SH-SY5Y (cell line): Measurements from ENCODE around the gene PLPPR4.
A peak's percentile ranks its signal among the peaks of the same experiment; 100 is the strongest.

Experiments
- GATA2 ChIP-seq: IDR thresholded peaks from 2 replicates; pipeline ENCODE4 v1.6.1; 2011; ENCODE audit warnings: mild to moderate bottlenecking, low read depth, low read length
- GATA3 ChIP-seq: IDR thresholded peaks from 2 replicates; pipeline ENCODE4 v1.6.1; 2011; ENCODE audit warnings: low read depth, mild to moderate bottlenecking, low read length, moderate library complexity

Gene PLPPR4, protein sequence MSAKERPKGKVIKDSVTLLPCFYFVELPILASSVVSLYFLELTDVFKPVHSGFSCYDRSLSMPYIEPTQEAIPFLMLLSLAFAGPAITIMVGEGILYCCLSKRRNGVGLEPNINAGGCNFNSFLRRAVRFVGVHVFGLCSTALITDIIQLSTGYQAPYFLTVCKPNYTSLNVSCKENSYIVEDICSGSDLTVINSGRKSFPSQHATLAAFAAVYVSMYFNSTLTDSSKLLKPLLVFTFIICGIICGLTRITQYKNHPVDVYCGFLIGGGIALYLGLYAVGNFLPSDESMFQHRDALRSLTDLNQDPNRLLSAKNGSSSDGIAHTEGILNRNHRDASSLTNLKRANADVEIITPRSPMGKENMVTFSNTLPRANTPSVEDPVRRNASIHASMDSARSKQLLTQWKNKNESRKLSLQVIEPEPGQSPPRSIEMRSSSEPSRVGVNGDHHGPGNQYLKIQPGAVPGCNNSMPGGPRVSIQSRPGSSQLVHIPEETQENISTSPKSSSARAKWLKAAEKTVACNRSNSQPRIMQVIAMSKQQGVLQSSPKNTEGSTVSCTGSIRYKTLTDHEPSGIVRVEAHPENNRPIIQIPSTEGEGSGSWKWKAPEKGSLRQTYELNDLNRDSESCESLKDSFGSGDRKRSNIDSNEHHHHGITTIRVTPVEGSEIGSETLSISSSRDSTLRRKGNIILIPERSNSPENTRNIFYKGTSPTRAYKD

DNA sequence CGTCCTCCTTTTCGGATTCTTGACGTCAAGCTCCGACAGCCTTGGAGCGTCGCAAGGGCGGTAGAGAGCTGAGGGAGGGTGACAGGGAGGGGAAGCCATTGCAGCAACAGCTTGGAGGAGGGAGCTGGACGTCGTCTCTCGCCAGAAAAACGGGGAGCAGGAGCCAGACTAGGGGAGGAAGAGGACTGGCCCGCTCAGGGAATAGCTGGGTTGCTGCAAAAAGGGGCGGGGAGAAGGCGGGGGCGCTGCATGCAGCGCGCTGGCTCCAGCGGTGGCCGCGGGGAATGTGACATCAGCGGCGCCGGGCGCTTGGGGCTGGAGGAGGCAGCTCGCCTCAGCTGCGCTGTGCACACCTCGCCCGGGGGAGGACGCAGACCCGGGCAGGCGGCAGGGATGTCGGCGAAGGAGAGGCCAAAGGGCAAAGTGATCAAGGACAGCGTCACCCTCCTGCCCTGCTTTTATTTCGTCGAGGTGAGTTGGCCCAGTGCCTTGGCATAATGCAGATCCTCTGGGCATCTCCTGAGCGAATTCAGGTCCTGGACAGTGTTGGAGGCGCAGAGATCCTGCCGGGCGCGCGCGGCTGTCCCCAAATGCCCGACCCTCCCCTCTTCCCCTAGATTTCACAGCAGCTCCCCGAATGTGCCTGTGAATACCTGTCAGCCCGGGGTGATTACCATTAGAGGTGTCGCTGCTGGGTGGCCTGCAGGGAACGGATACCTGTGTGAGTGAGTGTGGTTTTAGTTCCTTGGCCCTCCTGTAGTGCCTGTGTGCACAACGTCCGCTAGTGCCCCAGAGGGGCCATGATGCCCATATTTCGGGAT lies at the start of gene PLPPR4:
Gene PLPPR4 (plus strand): TSS at position 292 of the 821 bp plus-strand sequence. CDS start 102 bp downstream, at position 394.
- TF ChIP-seq GATA2: no peak
- TF ChIP-seq GATA3: no peak

DNA sequence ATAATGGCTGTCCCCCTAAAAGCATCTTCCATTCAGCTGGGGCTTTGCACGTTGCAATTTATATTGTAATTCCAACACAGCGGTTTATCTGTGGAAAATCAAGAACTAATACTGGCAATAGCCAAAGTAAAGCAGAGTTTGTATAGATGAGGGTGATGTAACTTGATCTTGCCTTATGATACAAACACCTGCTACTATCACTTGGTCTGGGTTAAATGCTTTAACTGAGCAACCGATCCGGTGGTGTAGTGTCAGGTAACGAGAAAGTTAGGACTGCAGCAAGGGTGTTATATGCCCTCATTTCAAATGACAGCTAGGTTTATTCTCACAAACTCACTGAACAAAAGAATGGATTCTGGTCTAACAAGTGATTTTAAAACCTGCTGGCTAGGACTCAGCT lies 47.3 kb upstream of the PLPPR4 start:
- TF ChIP-seq GATA3 (no peak), GATA2 (no peak)

GRCh38 chr1:99217599-99217998 lies 46.7 kb upstream of the PLPPR4 start:
- TF ChIP-seq GATA2 (no peak), GATA3 (no peak)

DNA sequence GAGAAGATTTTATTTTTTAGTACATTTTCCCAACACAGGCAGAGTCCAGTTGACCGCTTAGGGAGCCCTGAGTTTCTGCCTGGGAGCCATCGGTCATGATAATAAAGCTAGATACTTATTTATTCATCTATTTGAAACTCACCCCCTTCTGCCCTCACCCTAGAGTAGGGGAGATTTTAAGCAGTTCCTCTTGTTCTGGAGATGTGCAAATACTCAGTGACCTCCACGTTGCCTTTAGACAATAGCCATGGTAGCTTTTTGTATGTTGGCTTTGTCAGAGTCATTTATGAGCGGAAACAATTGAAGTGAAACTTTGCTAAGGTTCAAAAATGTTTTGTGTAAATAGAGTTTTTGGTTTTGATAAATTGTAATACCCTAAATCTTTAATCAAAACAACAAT lies 45.7 kb upstream of the PLPPR4 start:
- TF ChIP-seq GATA2 (no peak), GATA3 (no peak)

DNA sequence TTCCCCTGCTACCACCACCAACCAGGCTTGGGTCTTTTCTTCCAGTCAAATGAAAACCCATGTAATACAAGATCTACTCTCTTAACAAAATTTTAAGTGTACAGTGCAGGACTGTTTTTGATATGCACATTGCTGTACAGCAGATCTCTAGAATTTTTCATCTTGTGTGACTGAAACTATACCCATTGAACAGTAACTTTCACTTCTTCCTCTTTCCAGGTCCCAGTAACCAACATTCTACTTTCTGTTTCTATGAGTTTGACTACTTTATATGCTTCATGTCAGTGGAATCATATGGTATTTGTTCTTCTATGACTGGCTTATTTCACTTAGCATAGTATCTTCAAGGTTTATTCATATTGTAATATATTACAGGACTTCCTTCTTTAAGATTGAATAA lies 45.3 kb upstream of the PLPPR4 start:
- TF ChIP-seq GATA2: no peak
- TF ChIP-seq GATA3: no peak

DNA sequence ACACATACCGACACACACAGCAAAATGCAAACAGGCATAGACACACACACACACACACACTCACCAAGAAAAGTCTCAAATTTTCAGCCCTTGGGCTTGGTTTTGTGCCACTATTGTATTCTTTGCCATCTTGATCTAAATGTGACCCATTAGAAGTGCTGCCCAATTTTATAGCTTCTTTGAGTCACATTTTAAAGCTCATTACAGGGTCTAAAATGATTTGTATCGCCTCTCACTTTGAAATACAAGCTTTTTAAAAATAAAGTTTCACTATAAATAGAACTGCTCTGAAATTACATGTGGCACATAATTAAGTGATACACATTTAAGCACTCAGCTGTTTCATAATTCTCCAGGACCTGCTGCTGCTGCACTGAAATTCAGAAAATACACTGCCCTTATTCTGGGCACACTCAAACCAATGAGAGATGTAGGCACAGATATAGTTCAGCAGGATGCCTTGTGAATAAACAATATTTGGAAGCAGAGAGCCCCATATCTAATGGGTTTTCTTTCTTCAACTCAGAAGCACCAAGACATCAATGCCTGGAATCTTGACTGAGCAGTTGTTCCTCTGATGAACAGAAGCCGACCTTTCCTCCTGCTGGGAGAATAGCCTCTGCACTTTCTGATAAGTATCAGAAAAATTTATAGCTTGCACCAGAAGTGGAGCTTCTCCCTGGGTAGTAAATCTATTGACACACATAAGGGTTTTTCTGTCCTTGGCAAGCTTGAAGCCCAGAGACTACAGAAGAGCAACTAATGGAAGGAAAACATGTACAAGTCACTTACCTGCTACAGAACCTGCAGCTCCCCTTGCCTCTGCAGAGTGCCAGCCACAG lies 37.0 kb upstream of the PLPPR4 start:
- TF ChIP-seq GATA3 (peak; percentile 55; the same call in 1 of the 2 replicates), GATA2 (peak; percentile 77)

DNA sequence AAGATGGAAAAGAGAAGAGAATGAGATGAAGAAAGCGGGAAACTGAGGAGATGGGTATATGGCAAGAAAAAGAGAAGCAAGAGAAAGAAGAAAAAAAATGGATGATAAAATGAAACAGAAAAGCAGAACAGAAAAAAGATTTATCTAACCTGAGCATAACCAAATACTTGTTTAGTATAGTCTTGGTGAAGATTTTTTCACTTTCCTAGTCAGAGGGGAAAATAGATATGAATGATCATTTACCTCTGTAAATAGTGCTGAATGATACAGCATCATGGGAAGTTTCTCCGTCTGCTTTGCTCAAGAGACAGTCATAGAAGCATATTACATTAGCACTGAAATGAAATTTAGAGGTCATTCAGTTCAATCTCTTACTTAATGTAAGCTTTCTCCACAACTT lies 36.1 kb upstream of the PLPPR4 start:
- TF ChIP-seq GATA2: no peak

DNA sequence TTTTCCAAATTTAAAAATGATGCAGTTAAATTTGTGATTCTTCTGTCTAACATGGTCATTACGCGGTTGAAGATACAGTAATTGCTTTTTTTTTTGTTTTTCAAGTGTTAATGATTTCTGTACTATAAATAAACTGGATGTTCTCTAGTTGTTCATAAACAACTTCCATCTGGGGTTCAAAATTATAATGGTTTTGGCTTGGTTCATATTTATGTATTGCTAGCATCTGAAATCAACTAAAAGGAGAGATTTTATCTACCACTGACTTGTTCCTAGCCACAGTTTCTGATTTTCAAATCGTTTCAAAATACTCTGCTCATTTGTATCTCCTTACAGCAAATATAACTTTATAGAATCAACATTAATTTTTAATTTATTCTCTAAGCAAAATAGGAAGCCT lies 35.2 kb upstream of the PLPPR4 start:
- TF ChIP-seq GATA2 (no peak), GATA3 (peak; percentile 65)

DNA sequence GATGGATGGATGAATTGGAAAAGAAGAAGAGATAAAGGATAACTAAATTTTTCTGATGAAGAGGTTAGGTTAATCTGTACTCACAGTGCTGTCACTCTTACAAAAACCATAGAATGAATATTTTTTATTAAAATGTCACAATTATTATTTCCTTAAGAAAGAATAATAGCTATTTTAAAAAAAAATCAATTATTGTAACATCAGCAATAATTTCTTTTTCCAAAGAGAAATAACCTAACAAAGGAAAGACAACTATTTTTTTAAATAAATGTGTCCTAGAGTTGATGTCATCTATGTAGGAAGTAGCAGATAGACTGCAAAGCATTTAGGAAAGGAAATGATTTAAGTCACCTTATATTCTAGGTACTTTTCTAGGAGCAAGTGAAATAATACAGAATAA lies 33.6 kb upstream of the PLPPR4 start:
- TF ChIP-seq GATA3 (no peak), GATA2 (no peak)

DNA sequence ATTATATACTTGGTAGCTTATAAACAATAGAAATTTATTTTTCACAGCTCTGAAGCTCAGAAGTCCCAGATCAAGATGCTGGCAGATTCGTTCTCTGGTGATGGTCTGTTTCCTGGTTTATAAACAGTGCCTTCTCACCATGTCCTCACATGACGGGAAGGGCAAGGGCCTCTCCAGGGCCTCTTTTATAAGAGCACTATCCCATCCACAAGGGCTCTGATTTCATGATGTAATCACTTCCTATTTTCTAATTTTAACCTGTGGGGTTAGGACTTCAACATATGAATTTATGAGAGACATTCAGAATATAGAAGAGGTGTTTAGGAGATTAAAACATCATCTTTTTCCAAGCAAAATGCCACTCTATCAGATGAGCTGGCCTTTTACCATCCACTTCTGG lies 32.1 kb upstream of the PLPPR4 start:
- TF ChIP-seq GATA2: no peak
- TF ChIP-seq GATA3: no peak

DNA sequence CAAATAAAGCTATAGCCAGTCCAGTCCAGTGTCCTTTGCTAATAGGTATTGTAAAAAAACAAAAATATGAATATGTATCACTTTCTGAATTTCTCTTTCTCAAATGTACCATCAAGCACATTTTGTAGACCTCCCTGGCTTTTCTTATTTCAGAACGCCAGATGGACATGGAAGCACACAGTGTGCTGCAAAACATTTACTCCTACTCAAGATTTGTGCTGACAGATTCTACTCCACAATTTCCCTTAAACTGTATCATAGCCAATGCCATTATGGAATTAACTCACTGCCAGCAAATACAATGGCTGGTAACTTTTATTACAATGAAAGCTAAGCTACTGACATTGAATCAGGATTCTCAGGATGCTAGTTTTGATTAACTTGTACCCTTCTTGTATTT lies 30.8 kb upstream of the PLPPR4 start:
- no peak for TF ChIP-seq GATA2
- no peak for TF ChIP-seq GATA3

DNA sequence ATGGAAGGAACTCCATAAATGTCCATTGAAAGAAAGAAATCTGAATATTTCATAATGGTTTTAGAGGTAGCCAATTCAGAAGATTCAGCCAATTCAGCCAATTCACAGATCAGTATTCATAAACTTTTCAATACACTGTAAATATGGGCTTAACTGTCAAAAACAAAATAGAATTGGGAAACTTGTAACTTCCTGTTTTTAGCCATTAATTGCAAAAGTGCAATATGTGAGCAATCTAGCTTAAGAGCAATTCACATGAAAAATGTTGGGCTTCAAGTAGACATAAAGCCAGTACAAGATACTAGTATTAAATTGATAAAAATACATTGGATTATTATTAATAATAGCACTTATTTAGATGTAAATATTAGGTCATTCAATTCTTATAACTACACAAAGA lies 27.5 kb upstream of the PLPPR4 start:
- TF ChIP-seq GATA3 (no peak), GATA2 (no peak)

- TF ChIP-seq GATA2 (no peak), GATA3 (no peak)
Observed at GRCh38 chr1:99239690-99240089, 24.6 kb upstream of the PLPPR4 start.

DNA sequence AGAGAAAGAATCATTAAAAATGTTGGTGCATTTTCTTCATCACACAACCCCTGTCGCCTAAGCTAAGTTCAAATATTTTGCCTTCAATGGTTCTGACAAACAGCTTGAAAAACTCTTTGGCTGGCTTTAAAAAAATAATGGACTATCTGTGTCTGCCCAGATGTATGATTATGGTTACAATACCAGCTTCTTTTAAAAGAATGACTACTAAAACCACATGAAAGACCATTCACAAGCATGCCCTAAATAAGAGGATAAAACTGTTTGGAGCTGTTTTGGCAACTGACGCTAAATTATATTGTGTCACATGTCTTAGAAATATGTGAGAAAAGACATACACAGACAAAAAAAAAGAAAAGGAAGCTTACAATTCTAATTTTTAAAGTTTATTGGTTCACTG lies 23.7 kb upstream of the PLPPR4 start:
- TF ChIP-seq GATA3: no peak
- TF ChIP-seq GATA2: no peak
